HG03342 (cell line): ENCODE measurements around the gene BNC2.

ENCODE experiments used
- ATAC-seq: cut with Tn5 transposase; IDR thresholded peaks from one replicate; pipeline ENCODE4 v1.9.1; 2021; ENCODE audit warnings: mild to moderate bottlenecking, moderate library complexity; ENCODE audit not compliant: unreplicated experiment

Gene BNC2

DNA sequence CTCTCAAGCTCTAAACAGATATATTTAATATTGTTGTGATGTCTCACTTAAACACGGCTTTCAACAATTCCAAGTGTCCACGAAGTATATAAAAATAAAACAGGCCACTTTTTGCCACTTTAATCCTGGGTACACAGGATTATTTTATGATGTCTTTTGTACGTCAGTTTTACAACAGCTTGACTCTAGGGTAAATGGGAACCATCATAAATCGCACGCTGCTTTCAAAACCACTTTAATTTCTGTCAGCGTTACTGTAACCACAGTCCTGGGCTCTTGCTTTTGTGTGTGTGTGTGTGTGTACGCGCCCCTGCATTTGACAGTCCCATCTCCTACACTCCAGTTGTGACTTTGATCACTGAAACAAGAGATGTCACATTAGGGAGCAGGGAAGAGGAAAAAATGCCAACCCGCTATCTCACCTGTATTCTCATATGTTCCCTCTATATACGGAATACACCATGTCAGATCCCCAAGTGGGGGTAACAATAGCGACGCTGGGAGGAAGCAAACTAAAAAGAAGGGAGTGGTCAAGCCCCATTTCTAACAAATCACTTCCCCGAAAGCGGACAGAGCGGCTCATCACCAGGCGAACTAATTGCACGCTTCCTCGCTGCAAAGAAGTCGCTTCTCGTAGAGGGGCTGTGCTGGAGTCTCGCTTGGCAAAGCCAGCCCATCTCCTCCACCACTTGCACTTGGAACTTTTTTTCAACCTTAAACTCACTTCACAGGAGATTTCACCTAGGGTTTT is 1.2 kb downstream of the BNC2 start:
- ATAC-seq = no peak

DNA sequence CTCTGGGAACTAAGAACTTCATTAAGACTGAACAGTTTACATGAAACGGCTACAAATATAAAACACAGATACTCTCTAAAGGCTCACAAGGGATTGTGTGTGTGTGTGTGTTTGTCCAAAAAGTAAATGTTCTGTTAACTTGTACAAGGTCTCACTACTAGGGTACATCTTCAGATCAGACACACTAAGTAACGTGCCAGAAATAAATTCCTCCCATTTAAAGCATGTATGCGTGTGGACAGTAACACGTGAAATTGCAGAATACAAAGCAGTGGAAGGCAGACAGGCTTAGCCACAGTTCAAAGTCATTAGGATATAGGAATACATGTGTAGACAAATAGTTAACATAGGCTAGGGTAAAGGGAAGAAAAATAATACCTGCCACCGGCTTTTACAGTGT is 1.8 kb downstream of the BNC2 start:
- ATAC-seq = no peak

DNA sequence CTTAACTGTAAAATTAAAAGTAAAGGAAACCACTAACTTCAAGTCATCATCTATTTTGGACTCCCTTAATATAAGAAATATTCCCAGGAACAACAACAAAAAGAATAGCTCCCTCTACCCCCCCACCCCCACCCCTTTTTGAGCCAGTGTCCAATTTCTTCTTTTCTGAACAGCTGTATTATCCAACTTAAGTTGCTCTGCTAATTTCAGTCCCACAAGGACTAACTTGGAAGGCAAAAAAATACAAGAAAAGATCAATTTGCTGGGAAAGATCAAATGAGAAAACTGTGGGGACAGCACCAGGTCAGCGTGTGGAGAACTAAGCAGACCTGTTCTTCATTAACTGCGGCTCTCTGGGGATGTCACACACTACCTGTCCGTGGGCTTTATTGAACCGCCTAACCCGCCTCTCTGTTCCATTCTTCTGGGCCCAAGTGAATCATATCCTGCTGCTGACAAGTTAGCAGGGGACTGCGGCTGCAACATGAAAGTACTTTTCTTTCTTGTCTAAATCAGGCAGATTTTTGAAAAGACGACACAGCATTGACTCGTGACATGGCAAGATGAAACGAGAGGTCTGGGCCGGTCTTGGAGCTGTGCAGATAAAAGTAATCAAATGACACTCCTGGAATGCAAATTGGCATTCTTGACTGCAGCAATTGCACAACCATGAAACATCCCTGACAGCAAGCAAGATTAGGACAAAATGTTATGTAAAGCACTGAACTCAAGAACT is 2.7 kb downstream of the BNC2 start:
- no peak for ATAC-seq

DNA sequence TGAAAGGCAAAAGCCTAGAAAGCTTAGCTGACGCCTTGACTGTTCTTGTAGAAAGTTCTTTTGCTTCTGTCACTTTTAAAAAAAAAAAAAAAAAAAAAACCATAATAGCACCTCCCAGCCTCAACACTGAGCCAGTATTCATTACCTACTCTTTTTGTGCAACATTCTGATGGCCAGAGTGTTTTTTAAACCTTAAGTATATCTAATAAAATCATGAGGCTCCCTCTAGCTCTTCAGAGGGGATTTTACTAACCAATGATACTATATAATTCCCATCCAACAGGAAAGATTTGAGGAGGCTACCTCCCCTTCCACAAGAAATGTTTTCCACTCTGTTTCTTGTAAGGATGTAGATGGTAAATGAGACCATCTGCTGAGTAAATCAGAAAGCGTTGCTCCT is 3.9 kb downstream of the BNC2 start:
- ATAC-seq = no peak

DNA sequence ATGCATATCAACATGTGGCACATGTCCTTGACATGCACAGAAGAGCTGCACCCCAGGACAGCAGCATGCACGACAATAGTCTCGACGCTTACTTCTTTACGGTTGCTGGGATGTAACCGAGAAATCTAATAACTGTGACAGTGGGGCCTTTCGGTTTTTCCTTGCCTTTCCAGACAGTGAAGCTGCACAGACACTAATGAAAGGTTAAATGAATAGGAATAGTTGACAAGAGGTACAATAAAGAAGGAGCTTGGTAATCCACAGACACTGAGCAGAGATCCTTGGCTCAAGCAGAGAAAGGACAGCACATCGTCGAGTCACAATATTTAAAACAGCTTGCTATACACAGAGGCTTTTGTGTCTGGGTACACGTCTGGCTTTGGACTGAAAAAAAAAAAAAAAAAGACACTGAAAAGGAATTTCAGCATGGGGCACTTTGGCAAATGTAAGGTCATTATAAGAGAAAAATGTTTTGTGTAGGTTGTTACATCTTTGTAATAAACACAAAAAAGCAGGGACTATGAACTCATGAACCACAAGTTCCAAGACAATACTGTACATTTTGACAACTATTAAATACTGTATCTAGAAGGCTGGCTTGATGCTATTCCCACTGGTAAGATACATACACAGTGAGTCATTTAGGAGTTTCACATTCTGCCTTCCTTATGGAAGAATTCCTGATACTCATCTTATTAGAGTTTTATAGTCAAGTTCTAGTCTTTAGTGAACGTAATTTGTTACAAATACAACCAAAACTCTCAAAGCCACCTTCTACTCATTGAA is 5.6 kb downstream of the BNC2 start:
- ATAC-seq = no peak

DNA sequence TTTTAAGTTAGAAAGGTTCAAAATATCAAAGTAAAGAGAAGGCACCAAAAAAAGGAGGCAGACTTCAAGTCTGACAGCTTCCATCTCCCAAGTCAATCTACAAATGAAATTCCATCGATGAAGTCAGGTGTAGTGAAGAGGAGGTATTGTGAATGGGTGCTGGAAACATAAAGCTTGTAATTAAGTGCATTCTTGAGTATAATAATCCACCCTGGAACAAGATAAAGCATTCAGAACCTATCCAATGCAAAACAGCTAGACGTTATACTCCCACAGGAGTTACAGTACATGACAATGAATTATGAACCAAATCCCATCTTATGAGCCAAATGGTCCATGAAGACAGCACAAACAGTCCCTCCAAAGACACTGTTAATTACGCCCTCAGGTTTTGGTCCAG is 22.3 kb downstream of the BNC2 start:
- ATAC-seq = no peak

DNA sequence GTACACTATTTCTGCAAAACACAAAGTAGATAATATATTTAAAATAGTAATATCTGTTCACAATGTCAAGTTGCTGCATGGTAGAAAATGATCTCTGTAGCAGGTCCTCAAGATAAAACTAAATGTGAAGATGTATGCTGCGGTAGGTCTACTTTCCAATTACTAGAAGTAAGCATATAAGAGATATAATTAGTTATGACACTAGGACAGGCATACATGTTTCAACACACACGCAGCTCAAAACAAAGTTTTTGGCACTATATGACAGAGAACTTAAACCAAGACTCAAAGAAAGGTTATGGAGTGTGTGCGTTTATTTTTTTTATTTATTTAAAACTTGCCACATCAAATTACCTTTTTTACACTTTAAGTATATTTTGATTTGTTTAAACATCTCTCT is 23.5 kb downstream of the BNC2 start:
- ATAC-seq = no peak

DNA sequence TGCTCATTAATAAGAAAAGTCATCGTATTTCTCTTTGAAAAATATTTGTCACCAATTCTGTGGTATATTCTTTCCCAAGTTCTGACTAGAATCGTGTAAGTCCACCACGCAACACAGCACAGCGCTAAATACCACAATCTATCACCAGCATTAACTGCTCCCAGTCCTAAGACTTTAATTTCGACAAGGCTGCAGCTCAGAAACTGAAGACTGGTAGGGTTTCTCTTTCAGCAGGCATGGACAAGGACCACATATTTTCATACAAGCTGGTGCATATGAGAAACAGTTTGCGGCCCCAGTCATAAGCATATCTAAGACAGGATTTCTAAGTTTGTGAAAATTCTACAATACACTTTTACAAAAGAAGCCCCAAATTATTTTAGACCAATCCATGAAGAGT is 24.1 kb downstream of the BNC2 start:
- no peak for ATAC-seq

DNA sequence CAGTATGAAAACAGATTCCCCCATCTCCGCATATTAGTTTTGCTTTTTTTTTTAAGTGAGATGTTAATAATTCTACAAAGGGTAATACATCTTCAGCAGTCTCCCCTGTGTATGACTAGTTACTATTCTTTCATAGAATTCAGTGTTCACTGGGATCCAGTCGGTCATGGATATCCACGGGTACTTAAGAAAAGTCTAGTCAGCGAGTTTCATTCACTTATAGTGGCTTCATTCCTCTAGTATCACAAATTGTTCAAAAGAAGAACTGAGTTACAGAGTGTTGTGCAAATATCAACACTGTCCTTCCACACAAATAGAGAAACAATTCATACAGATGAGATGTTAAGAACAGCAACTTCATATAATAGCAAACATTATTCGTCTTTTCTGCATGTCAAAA is 35.7 kb downstream of the BNC2 start:
- ATAC-seq = no peak

DNA sequence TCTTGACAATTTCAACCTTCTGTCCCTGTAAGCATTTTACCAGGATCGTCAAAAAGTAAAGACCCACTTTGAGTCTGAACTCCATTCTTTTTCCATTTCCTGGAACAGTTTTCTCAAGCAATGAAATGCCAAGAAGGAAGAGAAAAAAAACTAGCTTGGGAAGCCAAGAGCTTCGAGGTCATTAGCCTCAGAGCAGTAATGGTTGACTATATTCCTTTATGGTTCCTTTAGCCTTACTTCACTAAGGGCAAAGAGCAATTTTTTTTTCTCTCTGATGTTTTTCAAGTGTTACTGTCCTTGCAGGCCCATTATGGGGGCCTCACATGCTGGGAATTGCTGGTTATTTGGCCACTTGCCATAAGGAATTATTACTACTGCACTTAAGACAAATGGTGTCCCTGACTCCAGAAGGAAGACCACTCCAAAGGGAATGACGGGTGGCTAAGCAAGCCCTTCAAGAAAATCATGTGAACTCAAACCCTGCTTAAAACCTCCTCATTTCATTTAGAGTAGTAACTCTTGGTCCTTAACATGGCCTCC is 37.1 kb downstream of the BNC2 start:
- no peak for ATAC-seq

DNA sequence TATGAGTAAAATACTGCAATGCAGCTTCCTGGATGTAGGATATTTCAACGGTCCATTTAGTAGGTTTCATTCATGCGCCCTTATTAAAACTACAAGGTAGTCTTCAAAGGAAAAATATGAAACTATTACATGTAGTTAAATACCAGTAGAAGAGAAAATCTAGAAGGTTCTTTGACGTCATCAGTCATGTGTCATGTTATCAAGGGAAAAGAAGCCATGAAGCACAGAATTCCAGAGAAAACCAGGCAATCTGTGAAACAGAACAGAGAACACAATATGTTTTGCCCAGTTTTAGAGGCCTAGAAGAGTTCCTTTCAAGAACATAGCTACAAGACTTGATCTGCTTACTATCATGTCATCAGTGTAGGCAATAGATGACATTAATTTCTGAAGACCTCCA is 38.4 kb downstream of the BNC2 start:
- ATAC-seq = no peak

DNA sequence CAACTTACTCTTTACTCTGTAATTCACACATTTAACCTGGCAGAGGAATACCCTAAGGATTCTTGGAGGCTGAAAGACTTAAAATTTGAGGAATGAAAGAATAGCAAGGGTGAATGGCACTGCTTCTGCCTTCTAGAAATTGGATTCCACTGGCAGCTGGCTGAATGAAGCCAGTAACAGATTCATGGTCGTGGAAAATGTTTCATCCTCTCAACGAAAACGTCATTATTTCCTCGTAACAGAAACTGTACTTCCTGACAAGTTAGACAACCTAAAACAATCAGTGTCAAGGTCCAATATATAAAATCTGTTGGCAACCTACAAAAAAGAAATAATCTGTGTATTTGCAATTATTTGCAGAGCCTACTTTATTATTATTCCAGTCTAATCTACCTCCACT is 39.7 kb downstream of the BNC2 start:
- ATAC-seq = no peak

DNA sequence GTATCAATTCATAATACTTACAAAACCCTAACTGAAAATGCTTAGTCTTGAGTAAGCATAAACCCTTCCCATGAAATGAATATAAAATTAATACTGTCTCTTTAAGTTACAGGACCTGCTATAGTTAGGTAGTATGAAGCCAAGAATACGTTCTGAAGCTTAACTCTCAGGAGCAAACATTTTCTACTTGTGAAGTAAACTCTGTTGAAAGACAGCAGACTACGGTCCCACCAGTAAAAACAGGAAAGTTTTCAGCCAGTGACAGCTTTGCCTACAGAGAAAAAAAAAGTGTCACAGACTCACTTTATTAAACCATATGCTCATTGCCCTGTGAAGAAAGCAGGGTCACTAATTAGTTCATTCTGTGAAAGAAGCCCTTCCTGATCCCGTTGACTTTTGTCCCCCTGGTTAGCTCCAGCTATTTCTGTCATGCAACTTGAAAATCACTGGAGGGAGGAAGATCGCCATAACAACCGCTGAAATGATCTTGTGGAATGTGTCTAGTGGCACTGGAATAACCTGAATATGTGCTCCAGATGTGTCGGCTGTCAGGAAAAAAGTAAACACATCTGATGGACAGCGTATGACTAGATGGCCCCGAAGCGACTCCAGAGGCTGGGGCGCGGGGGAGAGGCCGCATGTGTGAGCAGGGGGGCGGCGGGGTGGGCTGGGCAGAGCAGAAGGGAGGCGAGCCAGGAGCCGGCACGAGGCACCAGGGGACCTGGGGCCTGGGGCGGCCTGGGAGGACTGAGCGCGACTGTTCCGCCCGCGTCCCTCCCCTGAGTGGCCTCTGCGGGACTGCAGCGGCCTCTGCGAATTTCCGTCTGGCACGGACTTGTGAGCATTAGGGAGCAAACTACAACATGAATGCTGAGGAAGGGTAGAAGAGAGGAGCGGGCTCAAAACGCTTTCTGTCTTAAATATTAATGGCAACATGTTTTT is 41.9 kb downstream of the BNC2 start:
- no peak for ATAC-seq

DNA sequence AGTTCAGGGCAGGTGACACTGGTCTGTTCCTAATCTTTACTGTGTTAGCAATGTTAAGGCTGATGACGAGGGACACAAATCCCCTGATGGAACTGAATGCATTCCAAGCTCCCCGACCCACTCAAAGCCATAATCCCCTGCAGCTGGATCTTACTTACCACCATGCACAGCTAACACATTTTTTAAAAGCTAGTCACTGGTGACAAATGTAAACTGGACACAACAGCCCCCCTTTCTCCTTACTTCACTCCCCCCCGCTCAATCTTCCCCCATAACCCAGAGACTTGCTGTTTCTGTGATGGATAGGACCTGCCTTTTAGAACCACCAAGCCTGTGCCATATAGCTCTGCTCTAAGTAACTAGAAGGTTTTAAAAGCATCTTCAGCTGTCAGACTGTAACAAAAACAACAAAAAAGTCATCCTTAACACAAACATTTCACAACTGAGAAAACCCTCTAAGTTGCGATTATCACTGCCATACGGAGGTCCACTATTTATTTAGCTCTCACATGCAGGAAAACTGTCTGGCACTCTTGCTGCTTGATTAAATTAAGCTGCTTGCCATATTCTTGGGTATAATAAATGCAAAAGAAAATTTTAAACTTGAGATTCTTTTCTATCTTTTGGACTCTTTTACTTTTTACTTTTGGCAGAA is 44.4 kb downstream of the BNC2 start:
- no peak for ATAC-seq

DNA sequence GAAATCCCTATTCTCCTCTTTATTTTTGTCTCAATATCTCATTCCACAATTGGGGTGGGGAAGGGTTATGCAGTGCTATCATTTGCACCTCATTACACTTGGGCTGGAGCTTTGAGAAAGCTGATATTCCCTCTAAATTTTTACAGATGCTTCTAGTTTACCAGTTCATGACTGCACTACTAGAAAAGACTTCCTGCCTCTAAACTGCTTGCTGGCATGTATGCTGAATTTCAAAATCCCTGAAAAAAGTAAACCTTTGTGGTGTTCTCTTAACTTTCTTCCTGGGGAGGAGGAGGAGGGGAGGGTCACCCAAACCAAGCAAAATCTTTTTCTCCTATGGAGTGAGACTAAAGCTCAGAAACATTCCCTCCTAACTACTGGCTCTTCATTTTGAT is 45.1 kb downstream of the BNC2 start:
- no peak for ATAC-seq

DNA sequence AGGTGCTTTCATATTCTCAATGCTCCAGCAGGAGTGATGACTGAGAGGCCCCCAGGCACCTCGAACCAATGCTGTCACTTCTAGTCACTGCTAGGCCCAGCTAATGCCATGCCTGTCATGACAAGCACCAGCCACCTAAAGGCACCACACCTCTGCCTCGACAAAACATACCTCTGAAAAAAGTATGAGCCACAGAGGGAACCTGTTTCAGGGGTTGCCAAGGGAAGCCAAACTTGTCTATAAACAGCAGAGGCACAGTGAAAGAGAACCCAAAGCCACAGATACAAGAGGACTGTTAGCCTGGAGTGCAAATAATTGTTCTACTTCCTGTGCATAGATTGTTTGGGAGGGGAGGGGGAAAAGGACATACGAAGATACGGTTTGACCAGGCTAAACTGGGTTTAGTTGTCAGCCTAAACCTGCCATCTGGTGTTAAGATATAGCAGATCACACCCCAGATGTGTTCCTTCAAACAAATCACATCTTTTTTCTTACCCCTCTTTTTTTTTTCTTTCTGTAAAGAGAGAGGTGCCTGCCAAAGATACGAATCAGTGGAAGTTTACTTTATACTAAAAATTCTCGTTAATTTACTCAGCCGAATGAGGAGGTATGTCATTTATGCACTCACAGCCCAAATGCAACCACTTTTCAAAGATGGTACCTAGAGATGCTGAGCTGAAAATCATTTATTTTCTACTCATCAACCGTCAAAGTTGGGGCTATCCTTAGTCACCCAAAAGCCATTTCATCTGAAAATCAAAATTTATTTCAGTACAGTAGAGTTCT is 45.7 kb downstream of the BNC2 start:
- ATAC-seq = no peak

DNA sequence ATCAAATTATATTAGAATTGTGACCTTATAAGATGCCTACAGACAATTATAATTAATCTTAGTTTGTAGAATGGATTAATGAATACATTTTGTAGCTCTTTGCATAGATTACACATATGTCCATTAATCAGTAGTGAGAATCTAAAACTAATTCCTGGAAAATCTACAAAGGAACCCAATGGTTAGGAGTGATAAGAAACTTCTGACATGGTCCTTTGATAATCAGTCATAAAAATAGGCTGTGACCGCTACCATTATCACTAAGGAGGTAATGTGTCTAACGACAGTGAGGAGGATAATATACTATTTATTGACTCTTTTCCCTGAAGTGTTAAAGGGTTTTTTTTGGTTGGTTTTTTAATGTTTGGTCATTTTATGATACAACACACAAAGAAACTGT is 46.6 kb downstream of the BNC2 start:
- ATAC-seq = no peak

DNA sequence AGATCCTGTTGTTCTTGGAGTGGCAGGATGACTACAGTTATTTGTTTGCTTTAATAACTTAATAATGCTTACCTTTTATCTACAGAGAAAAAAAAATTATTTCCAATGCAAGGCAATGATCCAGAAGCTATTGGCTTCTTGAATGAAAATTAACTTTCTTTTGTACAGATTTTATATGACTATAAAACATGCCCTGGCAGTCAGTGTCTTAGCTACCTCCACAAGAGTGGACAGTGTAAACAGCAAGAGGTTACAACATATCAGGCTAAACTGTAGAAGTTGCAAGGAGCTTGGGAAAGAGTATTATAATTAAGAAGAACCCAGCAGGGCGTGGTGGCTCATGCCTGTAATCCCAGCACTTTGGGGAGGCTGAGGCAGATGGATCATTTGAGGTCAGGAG is 49.1 kb downstream of the BNC2 start:
- ATAC-seq = no peak

DNA sequence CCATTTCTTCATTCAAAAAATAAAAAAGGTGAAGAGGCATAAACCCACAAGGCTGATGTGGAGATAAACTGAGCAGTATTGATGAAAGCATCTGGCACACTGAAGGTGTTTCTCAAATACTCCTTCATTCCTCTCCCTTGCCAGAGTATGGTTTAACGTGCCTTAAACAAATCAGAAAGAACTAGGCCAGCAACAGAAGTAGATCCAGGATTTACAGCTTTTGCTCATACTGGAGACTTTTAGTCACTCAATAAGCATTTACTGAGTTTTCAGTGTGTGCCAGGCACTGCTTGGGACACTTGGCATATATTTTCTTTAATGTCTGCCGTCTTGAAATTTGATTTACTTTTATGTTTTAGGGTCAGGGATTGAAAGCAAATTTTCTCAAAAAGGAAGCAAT is 53.0 kb downstream of the BNC2 start:
- ATAC-seq = no peak
